Choroid plexus epithelial cell (primary cell): Measurements from ENCODE around the gene SLC37A1.

Source experiments
- DNase-seq: peaks from one replicate; pipeline ENCODE4 v3.0.0-alpha.2; 2010; ENCODE audit warnings: low read depth
- H3K4me3 ChIP-seq: 2 replicates; pipeline ENCODE4 v1.5.1; 2011; ENCODE audit warnings: low read depth, mild to moderate bottlenecking, control low read depth, low read length, moderate library complexity
- CTCF ChIP-seq: conservative IDR thresholded peaks from 2 replicates; pipeline ENCODE4 v1.5.1; 2011; ENCODE audit warnings: low read depth, mild to moderate bottlenecking, control low read depth, inconsistent platforms, low read length, moderate library complexity

Gene SLC37A1

GRCh38 chr21:42629933-42630589 lies 116.4 kb downstream of the SLC37A1 start:
- no peak for TF ChIP-seq CTCF
- H3K4me3 ChIP-seq, result no peak overlapping the region
- DNase-seq, result no peak

GRCh38 chr21:42630626-42631025 lies 117.0 kb downstream of the SLC37A1 start:
- DNase-seq, result no peak
- no peak for TF ChIP-seq CTCF

More at GRCh38 chr21:42630626-42631025, 117.0 kb downstream of the SLC37A1 start:
- H3K4me3 ChIP-seq, result no peak overlapping the region
